GM19397 (cell line): ENCODE measurements around the gene TNFRSF25.

Source experiments
- ATAC-seq: cut with Tn5 transposase; IDR thresholded peaks from one replicate; pipeline ENCODE4 v1.9.1; 2021; ENCODE audit warnings: mild to moderate bottlenecking, moderate library complexity; ENCODE audit not compliant: unreplicated experiment

Gene TNFRSF25

DNA sequence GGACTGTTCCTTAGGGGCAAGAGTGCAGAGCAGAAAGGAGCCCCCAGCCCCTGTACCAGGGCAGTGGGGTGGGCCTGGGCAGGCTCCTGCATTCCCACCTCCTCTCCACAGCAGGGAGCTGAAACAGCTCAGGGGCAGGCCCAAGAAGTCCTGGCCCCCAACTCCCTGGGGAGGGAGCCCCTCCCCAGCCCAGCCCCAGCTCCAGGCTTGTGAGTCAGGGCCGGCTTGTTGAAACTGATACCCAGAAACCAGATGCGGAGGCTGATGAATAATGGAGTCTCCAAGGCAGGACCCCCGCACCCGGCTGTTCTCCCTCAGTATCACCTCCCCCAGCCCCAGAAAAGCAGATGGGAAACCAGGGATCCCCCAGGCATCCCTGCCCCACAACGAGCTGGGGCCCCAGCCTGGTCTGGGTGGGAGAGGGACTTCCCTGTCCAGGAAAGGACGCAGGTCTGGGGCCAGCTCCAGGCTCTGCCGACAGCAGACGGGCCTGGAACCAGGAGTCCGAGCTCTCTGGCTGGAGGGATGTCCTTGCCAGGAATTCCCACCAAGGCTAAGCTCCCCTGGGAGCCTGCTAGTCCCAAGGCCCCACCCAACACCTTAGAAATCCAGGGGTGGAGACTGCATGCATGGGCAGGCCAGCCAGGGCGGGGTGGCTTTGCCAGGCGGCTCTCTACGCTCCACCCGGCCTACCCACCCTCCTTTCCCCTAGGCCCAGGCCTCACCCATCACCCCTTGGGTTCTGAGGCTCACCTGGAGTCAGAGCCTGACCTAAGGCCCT is 22.8 kb upstream of the TNFRSF25 start:
- no peak for ATAC-seq

DNA sequence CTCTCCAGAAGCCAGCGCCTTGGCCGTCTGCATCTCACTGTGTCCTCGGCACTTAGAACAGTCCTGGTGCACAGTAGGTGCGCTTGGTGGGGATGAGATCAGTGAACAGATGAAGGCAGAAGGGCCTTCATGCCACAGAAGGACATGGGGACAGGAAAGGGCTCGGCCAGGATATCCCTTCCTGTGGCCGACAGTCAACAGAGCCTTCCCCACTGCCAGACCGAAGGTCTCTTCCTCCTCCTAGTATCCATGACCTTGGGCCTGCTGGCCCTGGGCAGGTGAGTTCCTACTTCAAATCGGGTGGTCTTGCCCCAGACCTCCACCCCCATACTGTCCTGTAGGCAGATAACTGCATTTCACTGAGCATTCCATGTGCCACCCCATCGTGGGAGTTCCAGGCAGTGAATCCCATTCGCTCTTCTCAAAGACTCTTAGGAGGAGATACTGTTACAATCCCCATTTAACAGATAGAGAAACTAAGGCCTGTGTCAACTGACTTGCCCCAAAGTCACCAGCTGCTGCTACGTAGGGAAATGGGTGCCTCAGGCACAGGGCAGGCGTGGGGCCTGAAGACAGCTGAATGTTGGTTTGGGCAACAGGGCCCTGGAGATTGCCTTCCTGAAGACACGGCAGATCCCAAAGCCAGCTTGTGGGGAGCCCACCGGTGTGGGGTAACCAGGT is 22.0 kb upstream of the TNFRSF25 start:
- ATAC-seq: no peak

DNA sequence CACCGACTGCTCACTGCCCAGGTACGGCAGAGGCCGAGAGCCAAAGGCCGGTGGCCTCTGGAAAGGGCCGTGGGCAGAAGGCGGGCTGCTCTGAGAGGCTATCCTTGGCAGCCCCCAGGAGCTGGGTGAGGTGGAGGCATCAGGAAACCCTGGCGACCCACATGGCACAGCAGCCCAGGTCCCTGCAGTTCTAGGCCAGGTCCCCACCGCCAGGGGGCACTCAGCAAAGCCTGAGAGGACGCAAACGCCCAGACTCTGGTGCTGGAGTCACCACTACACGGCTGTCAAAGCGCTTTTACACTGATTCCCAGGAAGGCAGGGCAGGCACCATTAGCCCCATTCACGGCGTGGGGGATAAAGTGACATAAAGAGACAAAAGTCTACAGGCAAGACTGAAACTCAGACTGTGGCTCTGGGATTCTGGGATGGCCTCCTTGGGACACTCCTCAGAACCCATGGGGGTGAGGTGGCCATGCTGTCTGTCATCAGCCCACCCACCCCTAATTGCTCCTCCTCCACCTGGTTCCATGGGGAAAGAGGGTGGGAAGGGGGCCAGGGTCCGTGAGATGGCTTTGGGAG is 20.5 kb upstream of the TNFRSF25 start:
- ATAC-seq: no peak

DNA sequence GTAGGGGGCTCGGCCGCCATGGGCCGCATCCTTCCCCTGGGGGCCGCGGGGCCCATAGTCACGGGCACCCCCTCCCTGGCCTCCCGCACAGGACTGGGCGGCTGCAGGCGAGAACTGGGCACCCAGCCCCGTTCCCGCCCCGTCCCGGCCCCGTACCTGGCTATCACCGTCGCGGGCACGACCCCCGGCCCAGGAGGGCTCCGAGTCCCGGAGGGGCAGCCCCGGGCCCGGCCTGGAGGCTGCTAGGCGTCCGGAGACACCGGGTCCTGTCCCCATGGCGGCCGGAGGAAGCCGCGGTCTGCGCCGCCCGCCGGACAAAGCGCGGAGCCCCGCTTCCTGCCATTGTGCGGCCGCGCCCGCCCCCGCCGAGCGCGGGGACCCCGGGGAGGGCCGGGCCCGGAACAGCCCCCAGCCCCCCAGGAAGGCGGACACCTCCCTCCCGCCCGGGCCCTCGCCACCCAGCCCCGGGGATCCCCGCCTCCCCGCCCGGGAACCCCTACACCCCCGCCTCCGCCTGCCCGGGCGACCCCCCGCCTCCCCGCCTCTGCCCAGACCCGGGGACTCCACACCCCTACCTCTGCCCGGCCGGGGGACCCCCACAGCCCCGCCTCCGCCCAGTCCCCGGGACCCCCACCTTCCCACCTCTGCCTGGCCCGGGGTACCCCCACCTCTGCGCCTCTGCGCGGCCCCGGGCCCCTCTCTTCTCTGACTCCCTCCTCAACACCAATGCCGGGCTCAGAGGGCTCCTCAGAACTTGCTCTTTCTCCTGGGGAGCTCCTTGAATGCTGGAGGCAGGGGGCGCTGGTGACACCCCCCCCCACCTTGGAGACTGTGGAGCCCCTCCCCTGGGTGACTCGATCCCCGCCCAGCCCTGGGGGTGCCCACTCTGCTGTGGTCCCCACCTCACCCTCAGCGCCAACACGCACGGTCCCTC is 19.5 kb upstream of the TNFRSF25 start:
- ATAC-seq: no peak

- no peak for ATAC-seq
Measured at GRCh38 chr1:6484826-6485167, 18.8 kb upstream of the TNFRSF25 start.

DNA sequence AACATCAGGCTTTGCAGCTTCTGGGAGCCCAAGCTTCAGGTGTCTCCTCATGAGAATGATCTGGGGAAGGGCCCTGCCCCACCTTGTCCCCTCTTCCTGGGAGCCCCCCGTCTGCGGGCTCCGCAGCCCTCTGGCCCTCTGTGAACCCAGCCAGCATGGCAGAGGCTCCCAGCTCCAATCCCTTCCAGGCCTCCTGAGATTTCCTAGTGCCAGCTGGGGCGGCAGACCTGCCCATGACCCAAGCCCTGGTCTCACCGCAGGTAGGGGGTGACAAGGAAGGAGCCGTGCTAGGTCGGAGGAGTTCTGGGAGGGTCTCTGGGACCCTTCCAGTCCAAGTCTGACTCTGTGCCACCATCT is 17.8 kb upstream of the TNFRSF25 start:
- no peak for ATAC-seq

DNA sequence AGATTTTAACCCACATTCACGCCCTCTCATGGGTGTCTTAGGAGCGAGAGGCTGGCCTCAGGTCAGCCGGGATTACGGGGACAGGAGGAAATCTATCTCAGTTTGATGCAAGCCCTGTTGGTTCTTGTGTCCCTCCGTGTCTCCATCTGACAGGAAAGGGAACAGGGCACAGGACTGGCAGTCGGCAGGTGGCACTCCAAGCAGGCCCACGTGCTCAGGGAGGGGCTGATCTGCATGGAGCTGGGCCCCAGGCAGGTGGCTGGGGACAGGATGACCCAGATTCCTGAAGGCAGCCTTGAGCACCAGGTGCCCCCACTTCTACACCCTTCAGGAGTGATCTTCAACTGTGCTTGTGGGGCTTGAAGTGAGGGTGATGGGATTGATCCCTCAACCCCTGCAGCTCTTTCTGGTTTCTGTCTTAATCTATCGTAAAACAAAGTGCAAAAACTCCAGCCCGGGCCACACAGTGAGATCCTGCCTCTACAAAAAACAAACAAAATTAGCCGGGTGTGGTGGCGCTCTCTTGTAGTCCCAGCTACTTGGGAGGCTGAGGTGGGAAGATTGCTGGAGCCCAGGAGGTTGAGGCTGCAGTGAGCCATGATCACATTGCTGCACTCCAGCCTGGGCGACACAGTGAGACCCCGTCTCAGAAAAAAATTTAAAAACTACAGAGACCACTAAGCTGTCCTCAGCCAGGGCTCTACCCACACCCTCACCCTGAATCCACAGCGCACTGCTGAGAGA is 17.2 kb upstream of the TNFRSF25 start:
- no peak for ATAC-seq

- ATAC-seq: no peak
Measured at GRCh38 chr1:6481820-6482219, 15.8 kb upstream of the TNFRSF25 start.

- ATAC-seq: no peak
Measured at GRCh38 chr1:6477039-6477820, 11.3 kb upstream of the TNFRSF25 start.

DNA sequence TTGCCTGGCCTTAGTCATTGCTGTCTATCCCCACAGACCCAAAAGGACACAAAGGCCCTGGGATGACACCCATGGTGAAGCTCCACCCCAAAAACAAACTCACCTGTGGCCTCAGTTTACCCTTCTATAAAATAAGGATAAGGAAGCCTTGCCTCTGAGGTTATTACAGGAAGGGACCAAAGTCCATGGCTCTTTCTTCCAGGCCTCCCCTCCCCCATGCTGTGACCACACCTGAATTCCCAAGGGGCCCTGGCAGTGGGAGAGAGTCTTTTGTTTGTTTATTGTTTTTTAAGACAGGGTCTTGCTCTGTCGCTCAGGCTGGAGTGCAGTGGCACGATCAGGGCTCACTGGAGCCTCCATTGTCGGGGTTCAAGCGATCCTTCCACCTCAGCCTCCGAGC is 10.5 kb upstream of the TNFRSF25 start:
- ATAC-seq: no peak

- ATAC-seq: no peak
Measured at GRCh38 chr1:6475381-6476133, 9.6 kb upstream of the TNFRSF25 start.

GRCh38 chr1:6474815-6475282 is 8.9 kb upstream of the TNFRSF25 start:
- no peak for ATAC-seq

DNA sequence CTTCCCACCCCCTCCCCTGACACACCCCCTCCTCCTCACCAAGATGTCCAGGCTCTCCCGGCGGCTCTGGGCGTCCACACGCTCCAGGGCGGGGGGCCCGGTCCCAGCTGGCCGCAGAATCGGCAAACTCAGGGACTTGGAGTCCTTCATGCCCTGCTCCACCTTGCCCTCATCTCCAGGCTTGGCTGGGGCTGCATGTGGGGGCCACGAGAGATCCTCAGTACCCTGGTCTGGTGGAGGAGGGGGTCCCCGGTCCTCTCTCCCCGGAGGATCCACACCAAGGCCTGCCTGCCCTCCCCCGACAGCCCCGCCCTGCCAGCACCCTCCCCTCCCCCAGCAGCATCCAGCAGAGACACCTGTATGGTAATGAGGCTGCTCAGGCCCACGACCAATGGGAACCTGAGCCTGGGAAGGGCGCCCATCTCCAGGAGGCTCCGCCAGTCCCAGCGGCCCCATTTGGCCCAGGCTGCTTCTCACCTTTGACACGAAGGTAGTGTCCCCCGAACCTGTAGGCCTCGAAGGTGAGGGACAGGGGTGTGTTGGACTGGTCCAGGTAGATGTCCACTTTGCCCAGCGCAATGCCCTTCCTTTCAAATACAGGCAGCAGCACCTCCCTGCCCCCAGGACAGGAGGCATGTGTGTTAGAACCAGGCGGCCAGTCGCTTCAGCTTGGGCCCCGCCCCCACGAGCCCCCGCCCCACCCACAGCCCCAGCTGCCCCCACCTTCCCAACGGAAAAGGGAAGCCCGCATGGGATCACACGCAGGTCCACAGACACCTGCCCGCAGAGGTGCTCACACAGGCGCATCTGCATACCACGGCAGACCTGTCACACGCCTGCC is 8.2 kb upstream of the TNFRSF25 start:
- no peak for ATAC-seq

DNA sequence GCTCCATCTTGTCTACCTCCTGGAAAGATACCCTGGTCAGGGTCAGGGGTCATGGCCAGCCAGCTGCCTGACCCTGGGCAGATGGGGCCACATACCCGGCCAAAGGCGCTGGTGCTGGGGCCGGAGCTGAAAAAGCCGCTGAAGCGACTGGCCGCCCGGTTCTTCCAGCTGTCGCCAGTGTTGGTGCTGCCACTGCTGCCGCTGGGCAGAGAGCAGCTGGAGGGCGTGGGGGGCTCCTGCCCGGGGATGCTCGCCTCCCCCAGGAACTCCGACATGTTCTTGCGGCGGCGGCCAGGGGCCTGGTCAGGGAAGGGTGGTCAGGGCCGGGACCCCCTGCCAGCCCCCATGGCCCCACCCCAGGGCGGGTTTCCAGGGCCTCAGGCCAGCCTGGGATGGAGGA is 7.2 kb upstream of the TNFRSF25 start:
- ATAC-seq: no peak

GRCh38 chr1:6472391-6472790 is 6.4 kb upstream of the TNFRSF25 start:
- ATAC-seq: no peak

DNA sequence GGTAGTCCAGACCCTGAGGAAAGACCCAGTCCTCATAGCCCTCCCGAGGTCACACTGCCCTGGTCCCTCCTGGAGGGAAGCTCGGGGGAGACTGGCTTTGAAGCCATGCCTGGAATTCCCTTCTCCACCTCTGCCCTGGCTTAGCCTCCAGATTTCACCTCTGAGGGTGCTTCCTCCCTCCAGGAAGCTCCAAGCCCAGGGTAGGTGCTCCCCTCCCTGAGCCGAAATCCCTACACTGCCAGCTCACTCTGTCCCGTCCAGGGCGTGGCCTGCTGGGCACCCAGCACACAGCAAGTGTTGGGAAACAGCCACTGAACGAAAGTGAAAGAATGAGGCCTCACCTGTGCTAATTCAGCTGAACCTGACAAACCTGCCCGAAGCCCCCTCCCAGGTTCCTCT is 6.0 kb upstream of the TNFRSF25 start:
- no peak for ATAC-seq

DNA sequence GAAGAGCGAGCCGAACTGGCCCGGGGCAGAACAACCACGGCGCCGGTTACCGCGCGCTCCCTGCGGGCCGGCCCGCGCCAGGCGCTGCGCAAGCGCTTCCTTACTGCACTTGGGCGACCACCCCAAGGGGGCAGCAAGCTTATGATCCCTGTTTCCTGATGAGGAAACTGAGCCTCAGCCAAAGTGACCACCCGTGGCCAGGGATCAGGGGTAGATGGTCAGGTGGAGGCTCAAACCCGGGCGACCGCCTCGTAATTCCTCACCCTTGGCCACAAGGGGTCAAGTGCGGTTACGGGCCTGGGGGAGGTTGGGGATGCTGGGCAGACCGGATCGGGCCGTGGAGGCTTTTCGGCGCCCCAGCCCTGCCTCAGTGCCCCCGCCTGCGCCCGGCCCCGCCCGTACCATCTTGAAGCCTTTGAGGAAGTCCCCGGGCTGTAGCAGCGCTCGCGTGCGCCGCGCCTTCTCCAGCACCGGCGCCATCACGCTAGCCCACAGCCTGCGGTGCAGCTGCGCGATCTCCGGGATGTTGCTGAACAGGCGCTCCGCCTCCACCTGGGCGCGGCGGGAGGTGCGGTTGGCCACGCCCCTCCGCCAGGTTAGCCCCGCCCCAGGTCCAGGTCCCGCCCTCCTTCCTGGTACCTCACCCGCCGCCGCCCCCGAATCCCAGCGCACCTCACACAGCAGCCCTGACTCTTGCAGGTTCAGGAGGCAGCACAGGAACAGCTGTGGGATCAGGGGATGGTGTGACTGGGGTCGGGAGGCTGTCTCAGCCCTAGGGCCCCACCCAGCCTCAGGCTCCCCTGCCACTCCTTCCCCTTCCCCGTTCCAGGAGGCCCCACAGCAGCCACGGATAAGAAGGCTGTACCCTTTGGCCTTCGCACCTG is 5.4 kb upstream of the TNFRSF25 start:
- no peak for ATAC-seq
